ENCODE results near the gene MICU1. TPM values are rescaled to one million over a fixed set of nuclear protein-coding genes. Genes with fewer than 3 reads are reported as not detected.

MICU1 gene
- total RNA-seq, 1 experiment from 2014 or later: 36.0 TPM

- ATAC-seq: no peak
- H3K4me1 Mint-ChIP-seq: peaks cover 10% of the 10 kb centered on the region
- DNase-seq (ENCODE audit: low spot score): no peak
- H3K27ac Mint-ChIP-seq: no peak overlapping the region
- 0 out of 2 replicates have a peak, but pooled peaks cover 3% of the 10 kb centered on the region for H3K36me3 Mint-ChIP-seq
- ChIA-PET CTCF (interaction anchor here (0.7 kb wide), 3 partner anchors 141 to 637 kb away, joined by 3 to 4 read pairs (median 4); partner anchors contain the start of gene PLA2G12B), POLR2A (interaction anchor here (0.6 to 0.8 kb wide), 2 partner anchors 13 to 49 kb away, joined by 3 to 5 read pairs; no protein-coding TSS in a partner anchor)
- TF ChIP-seq TEAD4 (CRISPR knock-in tag; IDR thresholded peaks at IDR 0.05) (no peak), EMX1 (CRISPR knock-in tag; IDR thresholded peaks at IDR 0.05) (no peak), ZBTB21 (CRISPR knock-in tag; IDR thresholded peaks at IDR 0.05; ENCODE audit: borderline replicate concordance) (no peak), SP1 (CRISPR knock-in tag; conservative IDR thresholded peaks at IDR 0.05) (no peak), ETV6 (CRISPR knock-in tag; IDR thresholded peaks at IDR 0.05) (no peak), CDX4 (CRISPR knock-in tag; IDR thresholded peaks at IDR 0.05; ENCODE audit: borderline replicate concordance) (no peak)
- TF ChIP-seq, protein P1, sequence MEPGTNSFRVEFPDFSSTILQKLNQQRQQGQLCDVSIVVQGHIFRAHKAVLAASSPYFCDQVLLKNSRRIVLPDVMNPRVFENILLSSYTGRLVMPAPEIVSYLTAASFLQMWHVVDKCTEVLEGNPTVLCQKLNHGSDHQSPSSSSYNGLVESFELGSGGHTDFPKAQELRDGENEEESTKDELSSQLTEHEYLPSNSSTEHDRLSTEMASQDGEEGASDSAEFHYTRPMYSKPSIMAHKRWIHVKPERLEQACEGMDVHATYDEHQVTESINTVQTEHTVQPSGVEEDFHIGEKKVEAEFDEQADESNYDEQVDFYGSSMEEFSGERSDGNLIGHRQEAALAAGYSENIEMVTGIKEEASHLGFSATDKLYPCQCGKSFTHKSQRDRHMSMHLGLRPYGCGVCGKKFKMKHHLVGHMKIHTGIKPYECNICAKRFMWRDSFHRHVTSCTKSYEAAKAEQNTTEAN (CRISPR knock-in tag; IDR thresholded peaks at IDR 0.05): no peak
- TF ChIP-seq, protein P2, sequence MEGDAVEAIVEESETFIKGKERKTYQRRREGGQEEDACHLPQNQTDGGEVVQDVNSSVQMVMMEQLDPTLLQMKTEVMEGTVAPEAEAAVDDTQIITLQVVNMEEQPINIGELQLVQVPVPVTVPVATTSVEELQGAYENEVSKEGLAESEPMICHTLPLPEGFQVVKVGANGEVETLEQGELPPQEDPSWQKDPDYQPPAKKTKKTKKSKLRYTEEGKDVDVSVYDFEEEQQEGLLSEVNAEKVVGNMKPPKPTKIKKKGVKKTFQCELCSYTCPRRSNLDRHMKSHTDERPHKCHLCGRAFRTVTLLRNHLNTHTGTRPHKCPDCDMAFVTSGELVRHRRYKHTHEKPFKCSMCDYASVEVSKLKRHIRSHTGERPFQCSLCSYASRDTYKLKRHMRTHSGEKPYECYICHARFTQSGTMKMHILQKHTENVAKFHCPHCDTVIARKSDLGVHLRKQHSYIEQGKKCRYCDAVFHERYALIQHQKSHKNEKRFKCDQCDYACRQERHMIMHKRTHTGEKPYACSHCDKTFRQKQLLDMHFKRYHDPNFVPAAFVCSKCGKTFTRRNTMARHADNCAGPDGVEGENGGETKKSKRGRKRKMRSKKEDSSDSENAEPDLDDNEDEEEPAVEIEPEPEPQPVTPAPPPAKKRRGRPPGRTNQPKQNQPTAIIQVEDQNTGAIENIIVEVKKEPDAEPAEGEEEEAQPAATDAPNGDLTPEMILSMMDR (IDR thresholded peaks at IDR 0.05): no peak
- H3K4me3 Mint-ChIP-seq: no peak overlapping the region
- no peaks in the 10 kb centered on the region for H3K27me3 Mint-ChIP-seq (ENCODE audit: low read depth)
- peaks cover 4% of the 10 kb centered on the region; the same call in 1 of the 2 replicates for H3K9me3 Mint-ChIP-seq
These were observed 30.4 kb downstream of the MICU1 start for GRCh38 chr10:72595436-72595835.

DNA sequence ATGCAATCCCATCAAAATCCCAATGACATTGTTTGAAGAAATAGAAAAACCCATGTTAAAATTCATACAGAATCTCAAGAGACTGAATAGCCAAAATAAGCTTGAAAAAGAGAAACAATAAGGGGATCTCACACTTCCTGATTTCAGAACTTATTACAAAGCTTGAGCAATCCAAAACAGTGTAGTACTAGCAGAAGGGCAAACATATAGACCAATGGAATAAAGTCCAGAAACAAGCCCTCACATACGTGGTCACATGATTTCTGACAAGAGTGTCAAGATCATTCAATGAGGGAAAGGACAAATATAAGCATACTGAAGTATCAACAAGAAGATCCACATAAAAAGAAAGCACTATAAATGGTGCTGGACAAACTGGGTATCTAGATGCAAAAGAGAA, 31.9 kb downstream of the MICU1 start:
- Mint-ChIP-seq H3K36me3 (0 out of 2 replicates have a peak, but pooled peaks cover 3% of the 10 kb centered on the region), H3K27ac (peak overlapping the region; percentile 18; the same call in 1 of the 2 replicates), H3K4me1 (peaks cover 7% of the 10 kb centered on the region), H3K9me3 (peaks cover 4% of the 10 kb centered on the region; the same call in 1 of the 2 replicates), H3K27me3 (ENCODE audit: low read depth) (no peaks in the 10 kb centered on the region), H3K4me3 (no peak overlapping the region)
- ATAC-seq (no peak), DNase-seq (ENCODE audit: low spot score) (no peak)
- POLR2A ChIA-PET: no interaction called here
- CTCF ChIA-PET: no interaction called here
- TF ChIP-seq MYBL2 (CRISPR knock-in tag; IDR thresholded peaks at IDR 0.05): no peak
- no peak for TF ChIP-seq MAX (CRISPR knock-in tag; IDR thresholded peaks at IDR 0.05)
- TF ChIP-seq ZNF532 (CRISPR knock-in tag; IDR thresholded peaks at IDR 0.05; ENCODE audit: borderline replicate concordance): no peak
- no peak for TF ChIP-seq MXD4 (CRISPR knock-in tag; IDR thresholded peaks at IDR 0.05; ENCODE audit: borderline replicate concordance)
- no peak for TF ChIP-seq CREB1 (CRISPR knock-in tag; IDR thresholded peaks at IDR 0.05)
- no peak for TF ChIP-seq TP53 (CRISPR knock-in tag; IDR thresholded peaks at IDR 0.05)
- TF ChIP-seq IRF1 (CRISPR knock-in tag; IDR thresholded peaks at IDR 0.05): no peak
- TF ChIP-seq OVOL2 (CRISPR knock-in tag; IDR thresholded peaks at IDR 0.05; ENCODE audit: borderline replicate concordance): no peak
- TF ChIP-seq CBFB (CRISPR knock-in tag; IDR thresholded peaks at IDR 0.05; ENCODE audit: low read depth): no peak
- TF ChIP-seq CDX4 (CRISPR knock-in tag; IDR thresholded peaks at IDR 0.05; ENCODE audit: borderline replicate concordance): no peak
- TF ChIP-seq ETV6 (CRISPR knock-in tag; IDR thresholded peaks at IDR 0.05): no peak
- no peak for TF ChIP-seq FOXP1 (CRISPR knock-in tag; IDR thresholded peaks at IDR 0.05; ENCODE audit: borderline replicate concordance)
- TF ChIP-seq ZNF281 (CRISPR knock-in tag; IDR thresholded peaks at IDR 0.05): no peak
